CD4-positive, alpha-beta T cell treated with Interleukin-2 at 100 ng/mL for 4 hours (primary cell): ENCODE measurements around the gene PTPN1.

Experiments used
- DNase-seq: peaks from one replicate; pipeline ENCODE4 v3.0.0-alpha.2; 2020; ENCODE audit warnings: low spot score

Gene PTPN1

GRCh38 chr20:50513169-50514034, 3.2 kb downstream of the PTPN1 start:
- no peak for DNase-seq

DNA sequence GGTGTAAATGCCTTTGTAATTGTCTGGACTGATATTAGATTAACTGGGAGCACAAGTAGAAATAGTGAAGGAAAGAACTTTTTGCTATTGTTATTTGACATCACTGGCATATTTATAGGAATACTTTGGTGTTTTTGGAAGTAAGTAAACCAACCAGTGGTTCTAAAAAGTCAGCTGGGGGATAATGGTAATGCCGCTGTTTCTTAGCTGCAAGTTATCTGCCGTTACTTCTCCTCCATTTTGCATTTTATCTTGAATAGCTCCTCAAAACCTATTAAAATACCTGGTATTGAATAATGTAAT, 3.8 kb downstream of the PTPN1 start:
- DNase-seq: no peak

GRCh38 chr20:50514750-50515149, 4.6 kb downstream of the PTPN1 start:
- DNase-seq: no peak

- no peak for DNase-seq
These were observed 5.4 kb downstream of the PTPN1 start for GRCh38 chr20:50515471-50516106.

GRCh38 chr20:50516180-50516934, 6.2 kb downstream of the PTPN1 start:
- DNase-seq: peak; percentile 71

DNA sequence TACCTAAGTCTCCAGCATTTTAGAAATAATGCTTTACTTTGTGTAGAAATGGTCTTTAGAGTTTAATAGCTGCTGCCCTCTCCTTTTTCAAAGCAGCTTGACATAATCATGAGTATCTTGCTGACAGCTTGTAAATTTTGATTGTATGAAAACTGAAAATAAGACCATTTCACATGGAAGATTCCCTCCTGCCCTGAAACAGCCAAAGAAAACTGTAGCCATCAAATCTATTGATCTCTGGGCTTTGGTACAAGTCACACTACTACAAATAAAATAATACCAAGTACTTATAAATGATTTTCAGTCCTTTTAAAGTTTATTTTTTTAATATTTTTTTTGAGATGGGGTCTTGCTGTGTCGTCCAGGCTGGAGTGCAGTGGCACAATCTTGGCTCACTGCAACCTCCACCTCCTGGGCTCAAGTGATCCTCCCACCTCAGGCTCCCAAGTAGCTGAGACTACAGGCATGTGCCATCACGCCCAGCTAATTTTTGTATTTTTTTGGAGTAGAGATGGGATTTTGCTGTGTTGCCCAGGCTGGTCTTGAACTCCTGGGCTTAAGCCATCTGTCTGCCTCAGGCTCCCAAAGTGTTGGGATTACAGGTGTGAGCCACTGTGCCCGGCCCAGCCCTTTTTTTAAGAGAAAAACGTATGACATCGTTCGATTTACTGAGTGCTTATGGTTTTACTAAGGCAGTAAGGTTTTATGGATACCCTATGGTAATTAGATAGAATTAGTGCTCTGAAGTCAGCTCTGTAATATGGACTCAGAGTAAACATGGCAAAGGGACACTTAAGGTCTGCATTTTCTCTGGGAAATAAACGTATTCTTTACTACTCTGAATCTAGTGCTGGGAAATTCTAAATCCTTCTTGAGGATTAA, 7.0 kb downstream of the PTPN1 start:
- no peak for DNase-seq

DNA sequence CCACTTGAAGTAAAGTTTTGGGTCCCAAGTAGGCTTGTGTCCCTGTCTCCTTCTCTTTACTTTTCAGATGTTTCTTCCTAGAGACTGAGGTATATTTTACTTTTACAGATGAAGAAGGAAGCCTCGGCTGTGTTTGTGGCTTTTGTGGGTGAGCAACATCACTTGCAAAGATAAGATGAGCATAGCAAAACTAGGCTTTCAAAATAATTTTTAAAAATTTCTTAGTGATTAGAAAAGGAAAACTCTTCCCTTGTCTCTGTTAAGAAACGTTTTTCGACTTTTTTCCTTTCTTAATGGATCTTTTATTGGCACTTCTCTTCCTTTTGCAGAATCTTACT, 7.6 kb downstream of the PTPN1 start:
- peak; percentile 43 for DNase-seq

DNA sequence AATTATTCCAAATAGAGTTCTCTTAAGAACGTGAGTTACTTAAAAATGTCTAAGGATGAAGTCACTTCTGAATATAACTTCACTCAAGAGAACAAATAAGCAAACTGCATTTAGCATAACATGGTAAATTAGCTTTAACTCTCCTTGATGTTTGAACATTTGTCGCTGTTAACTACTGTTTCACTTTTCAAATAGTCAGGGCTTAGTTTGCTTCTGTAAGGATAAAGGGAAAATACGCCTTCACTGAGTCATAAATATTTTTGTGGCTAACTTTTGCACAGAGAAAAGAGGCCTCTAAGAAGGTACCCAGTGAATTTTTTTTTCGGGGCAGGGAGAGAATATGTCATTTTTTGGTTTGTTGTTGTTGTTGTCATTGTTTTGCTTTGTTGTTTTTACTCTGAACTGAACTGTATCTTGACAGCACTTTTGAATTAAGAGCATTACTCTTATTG, 8.1 kb downstream of the PTPN1 start:
- DNase-seq: peak; percentile 66

DNA sequence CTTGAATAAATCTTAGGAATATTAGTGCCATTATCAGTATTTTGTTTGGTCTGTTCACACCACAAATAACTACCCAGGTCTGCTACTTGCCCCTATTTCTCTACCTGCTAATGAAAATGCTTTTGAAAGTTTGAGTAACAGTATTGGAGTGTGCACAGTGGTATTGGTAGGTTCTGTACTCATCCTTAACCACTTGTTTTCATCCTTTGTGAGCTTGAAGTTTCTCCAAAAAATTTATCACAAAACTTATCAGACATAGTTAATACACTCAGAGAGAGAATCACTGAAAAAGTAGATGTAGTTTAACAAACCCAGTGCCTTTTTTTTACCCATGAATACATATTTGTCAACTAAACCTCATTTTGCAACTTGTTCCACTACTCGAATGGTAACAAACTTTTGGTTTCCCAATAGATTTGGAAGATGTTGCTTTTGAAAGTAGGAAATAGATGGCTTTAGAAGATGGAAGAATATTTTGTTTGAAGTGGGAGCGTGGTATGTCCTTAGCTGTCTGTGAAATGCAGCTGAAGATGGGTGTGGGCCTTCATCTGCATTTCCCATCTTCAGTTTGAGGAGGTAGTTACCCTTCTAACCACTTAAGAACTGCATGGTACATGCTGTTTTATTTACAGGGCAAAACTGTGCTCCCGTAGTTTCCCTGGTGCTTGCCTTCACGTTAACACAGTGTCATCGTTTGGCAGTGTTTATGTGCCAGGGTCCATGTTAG, 9.0 kb downstream of the PTPN1 start:
- DNase-seq: peak; percentile 26

DNA sequence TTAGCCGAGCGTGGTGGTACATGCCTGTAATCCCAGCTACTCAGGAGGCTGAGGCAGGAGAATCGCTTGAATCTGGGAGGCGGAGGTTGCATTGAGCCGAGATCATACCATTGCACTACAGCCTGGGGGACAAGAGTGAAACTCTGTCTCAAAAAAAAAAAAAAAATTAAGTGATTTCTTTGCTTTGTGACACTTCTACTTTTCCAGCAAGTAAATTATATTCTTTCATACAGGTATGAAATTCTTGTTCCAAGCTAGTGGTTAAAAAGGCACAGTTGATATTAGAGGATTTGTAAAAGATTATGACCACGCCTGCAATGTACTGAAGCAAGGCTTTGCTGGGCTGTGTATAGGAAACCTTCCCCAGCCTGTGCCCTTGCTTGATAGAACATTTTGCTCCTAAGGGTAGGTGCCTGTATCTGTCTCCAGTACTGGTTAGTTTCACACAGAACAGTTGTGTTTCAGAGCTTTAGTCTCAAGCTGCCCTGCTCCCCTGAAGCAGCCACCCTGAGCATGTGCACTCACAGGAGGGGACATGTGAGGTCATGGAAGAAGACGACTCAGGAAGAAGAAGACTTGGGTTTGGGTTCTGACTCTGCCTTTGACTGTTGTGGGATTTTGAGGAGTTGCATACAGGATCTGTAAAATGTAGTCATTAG, 10.2 kb downstream of the PTPN1 start:
- peak; percentile 18 for DNase-seq

DNA sequence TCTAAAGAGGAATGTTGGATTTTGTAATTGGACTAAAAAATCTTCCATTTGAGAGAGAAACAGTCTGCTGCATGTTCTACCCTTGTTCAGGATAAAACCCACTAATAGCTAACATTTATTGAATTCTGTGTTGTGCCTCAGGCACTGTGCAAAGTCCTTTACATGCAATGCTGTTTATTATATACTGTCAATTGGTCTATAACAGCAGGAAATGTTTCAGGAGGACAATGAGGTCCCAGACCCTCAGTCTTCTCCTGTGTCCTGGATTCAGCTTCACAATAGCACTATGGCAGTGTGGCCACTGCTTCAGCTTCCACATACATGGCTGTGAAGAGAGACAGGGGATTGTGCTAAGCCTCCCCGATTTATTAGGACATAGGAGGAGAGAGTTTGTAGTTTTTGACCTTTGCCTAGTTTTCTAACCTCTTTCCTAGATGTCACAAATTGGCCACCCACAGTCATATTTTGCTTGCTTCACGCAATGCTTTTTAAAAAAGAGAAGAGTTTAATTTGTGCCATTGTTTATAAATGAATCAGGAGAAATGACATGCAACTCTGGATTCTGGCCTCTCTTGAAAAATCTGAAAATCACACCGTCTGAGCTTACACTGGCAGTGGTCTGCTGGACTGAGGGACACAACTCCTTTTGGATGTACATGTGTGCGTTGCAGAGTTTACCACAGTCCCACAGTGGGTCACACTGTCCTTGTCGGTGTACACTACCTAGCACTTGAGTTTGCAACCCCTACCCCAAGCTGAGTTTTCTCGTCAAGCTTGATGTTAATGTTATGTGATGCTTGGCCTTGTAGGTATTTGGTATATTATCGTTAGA, 11.3 kb downstream of the PTPN1 start:
- DNase-seq: no peak

DNA sequence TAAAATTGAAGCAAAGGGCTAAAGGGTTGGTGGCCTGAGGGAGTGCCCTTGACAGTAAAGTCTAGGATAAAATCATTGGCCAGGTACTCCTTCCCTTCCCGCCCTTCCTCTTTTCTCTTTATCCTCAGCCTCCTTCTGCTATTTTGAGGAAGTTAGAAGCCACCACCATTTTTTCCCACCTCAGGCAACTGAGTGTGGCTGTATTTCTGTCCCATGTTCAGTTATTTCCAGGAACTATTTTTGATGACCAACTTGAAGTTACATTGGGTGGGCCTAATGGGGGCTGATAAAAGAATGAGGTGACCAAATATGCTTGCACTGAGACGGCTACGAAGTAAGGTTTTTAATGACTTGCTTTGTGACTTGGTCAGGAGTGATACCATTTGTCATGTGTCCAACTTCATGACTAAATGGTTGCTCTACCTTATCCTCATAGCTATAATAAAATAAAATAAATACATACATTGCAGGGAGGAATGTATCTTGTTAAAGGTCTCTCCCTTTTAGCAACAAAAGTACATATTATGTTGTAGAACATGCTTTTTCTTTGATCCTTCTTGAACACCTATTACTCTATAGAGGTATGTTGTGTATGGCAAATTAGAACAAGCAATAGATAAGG, 12.0 kb downstream of the PTPN1 start:
- no peak for DNase-seq

DNA sequence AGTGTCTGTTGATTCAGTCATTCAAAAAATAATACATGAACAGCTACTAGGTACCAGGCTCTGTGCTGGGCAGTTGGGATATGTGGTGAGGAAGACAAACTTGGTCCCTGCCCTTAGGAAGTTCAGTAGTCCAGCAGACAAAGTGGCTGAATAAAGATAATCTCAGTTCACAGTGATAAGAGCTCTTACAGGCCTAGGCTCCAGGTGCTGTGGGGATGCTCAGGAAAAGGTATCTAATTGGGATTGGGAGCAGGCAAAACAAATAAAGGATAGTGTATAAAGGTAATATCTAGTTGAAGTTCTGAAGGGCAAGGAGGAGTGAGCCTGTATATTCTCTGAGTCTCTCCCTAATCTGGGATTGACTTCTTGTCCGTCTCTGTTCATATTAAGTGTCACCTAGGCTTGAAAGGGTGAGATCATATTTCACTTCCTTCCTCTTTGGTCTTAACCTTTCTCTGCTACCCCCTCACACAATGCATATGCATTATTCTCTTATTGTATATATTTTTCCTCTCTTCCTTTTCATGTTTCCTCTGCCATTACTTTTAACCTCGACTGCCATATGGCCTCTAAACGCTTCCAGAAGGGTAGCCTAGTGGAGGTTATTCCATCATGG, 13.5 kb downstream of the PTPN1 start:
- DNase-seq: no peak

GRCh38 chr20:50525681-50526080, 15.5 kb downstream of the PTPN1 start:
- DNase-seq: no peak

DNA sequence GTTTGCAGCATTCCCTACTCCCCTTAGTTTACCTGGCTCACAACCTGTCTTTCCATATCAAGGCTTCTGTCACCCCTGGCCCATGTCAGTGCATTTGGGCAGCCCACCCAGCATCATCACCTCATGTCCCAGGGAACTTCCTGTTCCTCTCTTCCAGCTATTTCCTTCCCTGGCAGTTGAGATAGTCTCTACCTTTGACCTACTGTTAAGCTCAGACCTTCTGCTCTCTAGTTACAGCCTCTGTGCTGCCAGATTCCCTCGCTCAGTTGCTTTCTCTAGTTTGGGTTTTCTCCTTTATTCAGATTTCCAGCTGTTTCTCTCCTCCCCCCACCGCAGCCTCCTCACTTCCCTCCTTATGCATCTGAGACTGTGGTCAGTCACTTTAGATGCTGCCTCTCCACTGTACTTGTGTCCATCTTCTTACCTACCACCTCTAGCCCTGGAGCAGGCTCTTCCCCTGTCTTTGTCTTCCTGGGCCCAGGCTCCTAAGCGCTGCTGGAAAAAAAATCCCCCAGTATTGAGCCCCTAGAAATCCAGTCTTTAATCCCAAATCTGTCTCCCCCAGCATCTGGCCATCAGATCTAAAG, 16.3 kb downstream of the PTPN1 start:
- no peak for DNase-seq

DNA sequence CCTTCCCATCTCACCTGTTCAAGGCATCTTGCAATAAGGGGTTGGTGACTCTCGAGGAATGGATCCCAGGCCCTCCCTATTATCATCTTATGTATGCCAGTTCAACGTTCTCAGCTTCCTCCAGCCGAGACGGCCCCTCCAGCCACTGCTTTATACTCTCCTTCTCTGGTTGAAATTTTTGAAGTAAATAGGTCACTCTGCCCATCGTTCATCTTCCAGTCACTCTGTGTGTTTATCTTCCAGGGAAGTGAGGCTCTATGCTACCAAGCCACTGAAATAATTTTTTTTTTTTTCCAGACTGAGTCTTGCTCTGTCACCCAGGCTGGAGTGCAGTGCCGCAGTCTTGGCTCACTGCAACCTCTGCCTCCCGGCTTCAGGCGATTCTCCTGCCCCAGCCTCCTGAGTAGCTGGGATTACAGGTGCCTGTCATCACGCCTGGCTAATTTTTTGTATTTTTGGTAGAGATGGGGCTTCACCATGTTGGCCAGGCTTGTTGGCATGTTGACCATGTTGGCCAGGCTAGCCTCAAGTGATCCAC, 17.0 kb downstream of the PTPN1 start:
- DNase-seq: no peak

GRCh38 chr20:50528129-50528528, 17.9 kb downstream of the PTPN1 start:
- no peak for DNase-seq

- no peak for DNase-seq
These were observed 18.7 kb downstream of the PTPN1 start for GRCh38 chr20:50528804-50529351.
